Stimulated activated CD8-positive, alpha-beta memory T cell treated with anti-CD3 and anti-CD28 coated beads, Interleukin-7, amount 100 ng/mL, for 48 hours (primary cell): ENCODE results near the gene POU2F1.
"Not testable (repeated sequence)": the region's sequence is repeated elsewhere in the genome, so short reads cannot be mapped to it uniquely, and the experiment has no call there.

Experiments used
- DNase-seq, 2 donors: peaks; one replicate each; pipeline ENCODE4 v3.0.0-alpha.2; 2020; ENCODE audit warnings: low read depth in 1 of 2; ENCODE audit errors: extremely low read depth in 1 of 2

The POU2F1 gene

GRCh38 chr1:167229719-167230385 lies 9.2 kb downstream of the POU2F1 start:
- DNase-seq, result no peak

DNA sequence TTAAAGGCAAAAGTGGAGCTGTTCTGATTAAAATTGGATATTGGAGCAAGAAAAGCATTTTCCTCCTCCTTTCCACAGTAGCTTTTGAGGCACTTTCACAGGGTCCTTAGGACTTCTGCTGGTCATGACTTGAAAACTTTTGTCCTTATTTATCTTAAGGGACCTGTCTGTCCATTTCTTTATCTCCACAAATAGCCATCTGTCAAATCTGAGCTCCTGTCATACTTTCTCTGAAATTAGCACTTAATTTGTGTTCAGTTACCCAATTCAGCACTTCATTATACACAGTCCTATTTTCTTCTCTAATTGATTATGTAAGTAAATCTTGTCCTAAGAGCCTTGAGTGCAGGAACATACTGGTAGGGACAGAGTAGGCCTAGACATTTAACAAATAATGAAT lies 9.8 kb downstream of the POU2F1 start:
- DNase-seq, result no peak

DNA sequence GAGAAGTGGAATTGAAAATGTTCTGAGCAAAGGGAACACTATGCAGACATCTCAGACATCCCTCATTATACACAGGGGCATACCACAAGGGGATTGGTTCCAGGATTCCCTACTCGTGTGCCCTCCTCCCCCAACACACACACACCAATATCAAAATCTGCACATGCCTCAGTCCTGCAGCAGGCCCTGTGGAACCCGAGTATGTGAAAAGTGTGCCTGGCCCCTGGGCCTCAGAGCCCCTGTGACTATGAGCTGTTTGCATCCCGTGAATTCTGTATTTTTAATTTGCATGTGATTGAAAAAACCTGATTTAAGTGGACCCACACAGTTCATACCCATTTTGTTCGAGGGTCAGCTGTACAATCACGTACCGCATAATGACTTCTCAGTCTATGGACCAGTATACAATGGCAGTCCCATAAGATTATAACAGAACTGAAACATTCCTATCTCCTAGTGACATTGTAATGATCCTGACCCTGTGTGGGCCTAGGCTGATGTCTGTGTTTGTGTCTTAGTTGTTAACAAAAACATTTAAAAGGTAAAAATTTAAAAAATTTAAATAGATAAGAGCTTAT lies 11.3 kb downstream of the POU2F1 start:
- DNase-seq, result no peak

- DNase-seq, result no peak
Measured at GRCh38 chr1:167232801-167233200, 12.1 kb downstream of the POU2F1 start.

- DNase-seq, result no peak
Measured at GRCh38 chr1:167233373-167233772, 12.7 kb downstream of the POU2F1 start.

DNA sequence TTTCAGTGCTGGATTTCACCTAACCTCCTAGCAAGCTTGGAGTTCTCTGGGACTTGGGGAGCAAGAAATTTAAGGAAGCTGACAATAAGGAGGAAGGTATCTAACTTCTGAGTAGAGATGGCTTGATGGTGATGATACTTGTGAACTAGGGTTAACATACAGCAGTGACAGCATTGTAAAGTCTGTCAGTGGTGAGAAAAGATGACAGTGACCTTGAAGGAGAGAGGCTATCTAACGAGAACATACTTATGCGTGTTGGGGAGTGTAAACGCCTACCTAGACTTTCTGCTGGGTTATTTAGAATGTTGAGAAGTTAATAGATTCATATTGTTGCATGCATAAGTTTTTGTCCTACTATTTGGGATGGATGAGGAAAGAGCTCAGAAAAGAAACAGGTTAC lies 16.3 kb downstream of the POU2F1 start:
- DNase-seq, result no peak

DNA sequence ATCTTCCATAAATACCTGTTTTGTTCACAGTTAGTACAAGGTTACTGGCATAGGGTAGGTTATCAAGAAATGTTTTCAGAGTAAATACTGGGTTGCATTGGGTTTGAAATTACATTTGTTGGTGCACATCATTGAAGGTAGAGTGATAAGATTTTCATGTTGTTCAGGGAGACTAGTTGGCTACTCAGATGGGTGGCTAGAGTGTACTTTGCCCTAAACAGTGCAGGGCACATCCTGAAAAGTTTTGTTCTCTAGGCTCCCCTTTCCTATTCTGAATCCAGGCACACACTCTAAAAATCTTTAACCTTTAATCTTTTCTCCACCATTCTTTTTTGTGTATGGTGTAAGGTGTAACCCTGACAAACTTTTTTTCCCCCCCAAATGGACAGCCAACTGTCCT lies 18.0 kb downstream of the POU2F1 start:
- DNase-seq, result no peak

DNA sequence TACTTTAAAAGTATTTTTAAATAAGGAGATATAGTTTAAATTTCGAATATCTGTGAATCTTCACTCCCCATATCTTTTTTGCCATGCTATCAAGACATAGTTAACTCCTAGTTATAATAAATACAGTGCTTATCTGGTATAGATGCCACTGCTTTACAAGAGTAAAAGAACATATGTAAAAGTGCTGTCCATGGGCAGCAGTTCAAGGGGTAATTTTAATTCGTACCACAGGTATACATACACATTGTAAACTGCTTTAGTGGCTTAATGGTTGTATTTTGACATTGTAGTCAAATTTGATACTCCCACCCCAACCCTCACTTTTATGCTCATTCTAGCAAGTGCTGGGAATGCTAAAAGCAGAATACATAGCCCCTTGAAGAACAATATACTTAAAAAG lies 18.6 kb downstream of the POU2F1 start:
- DNase-seq, result no peak

DNA sequence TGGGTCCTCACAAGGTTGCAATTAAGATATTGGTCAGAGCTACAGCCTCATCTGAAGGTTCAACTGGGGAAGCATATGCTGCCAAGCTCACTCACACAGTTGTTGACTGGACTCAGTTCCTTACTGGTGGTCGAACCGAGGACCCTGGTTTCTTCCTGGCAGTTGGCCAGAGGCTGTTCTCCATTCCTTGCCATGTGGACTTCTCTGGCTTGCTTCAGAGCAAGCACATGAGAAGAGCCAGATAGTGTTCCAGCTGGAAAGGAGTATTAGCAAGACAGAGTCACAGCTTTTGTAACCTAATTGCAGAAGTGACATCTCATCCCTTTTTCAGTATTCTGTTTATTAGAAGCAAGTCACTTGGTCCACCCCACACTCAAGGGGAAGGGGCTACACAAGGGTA lies 23.6 kb downstream of the POU2F1 start:
- no peak for DNase-seq

GRCh38 chr1:167245168-167245567 lies 24.5 kb downstream of the POU2F1 start:
- DNase-seq, result not testable (repeated sequence)

- DNase-seq, result no peak
Measured at GRCh38 chr1:167246971-167247370, 26.3 kb downstream of the POU2F1 start.

- no peak for DNase-seq
Measured at GRCh38 chr1:167247754-167248153, 27.1 kb downstream of the POU2F1 start.

- DNase-seq, result no peak
Measured at GRCh38 chr1:167248707-167249642, 28.3 kb downstream of the POU2F1 start.

- DNase-seq, result no peak
Measured at GRCh38 chr1:167249702-167250101, 29.0 kb downstream of the POU2F1 start.

GRCh38 chr1:167250482-167250881 lies 29.8 kb downstream of the POU2F1 start:
- no peak for DNase-seq

DNA sequence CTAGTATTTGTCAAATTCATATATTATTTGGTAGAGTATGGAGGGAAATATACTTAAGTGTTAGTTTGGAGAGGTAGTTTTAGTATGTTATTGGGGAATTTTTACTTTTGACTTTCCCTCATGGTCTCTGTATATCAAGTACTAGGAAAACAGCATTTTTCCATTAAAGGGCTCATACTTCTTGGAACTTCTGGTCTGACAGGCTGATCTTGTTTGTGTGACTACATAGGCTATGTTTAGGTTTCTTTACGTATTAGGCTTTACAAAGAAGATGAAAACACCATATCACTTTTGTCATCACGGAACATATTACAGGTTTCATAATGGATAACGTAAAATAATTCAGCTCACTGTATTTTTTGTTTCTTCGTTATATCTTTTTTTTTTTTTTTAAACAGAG lies 30.8 kb downstream of the POU2F1 start:
- DNase-seq, result no peak

DNA sequence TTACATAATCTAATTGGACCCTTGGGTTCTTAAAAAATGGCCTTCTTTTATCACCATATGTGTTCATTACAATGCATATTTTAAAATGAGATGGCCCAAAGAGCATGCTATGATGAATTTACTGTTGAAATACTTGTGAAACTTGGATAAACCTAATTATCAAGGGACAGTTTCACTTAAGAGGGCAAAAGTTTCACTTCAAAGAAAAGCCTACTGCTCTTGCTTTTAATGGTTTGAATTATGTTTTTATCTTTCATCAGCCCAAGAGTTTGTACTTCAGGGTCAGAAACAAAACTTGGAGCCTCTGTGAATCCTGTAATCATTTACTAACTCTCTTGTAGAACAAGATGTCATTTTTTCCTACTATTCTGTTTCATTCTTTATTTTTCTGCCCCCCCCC lies 32.3 kb downstream of the POU2F1 start:
- no peak for DNase-seq

DNA sequence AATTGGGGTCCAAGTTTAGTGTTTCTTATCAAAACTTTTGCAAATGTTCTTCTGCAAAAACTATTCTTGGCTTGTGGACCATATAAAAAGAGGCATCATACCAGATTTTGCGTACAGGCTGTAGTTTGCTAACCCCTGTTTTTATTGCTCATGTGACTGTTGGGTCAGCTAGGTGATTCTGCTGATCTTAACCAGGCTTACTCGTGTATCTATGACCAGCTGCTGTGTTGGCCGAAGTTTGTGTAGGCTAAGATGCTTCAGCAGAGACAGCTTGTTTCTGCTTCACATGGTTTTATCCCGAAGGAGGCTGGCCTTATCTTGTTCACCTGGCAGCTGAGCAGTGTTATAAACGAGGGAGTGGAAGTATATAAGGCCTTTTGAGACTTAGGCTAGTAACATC lies 38.2 kb downstream of the POU2F1 start:
- DNase-seq, result no peak

GRCh38 chr1:167262836-167263235 lies 42.1 kb downstream of the POU2F1 start:
- no peak for DNase-seq

DNA sequence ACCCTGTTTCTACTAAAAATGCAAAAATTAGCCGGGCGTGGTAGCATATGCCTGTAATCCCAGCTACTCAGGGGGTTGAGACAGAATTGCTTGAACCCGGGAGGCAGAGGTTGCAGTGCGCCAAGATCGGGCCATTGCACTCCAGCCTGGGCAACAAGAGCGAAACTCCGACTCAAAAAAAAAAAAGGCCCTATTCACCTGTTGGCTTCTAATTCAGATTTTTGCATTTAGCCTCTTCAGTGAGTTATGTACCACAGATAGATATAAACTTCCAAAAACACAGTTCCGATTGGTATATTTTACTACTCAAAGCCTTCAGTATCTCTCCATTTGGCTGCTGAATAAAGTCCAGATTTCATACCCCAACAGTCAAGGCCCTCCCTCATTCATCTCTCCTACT lies 42.7 kb downstream of the POU2F1 start:
- no peak for DNase-seq

GRCh38 chr1:167263819-167264464 lies 43.3 kb downstream of the POU2F1 start:
- DNase-seq, result no peak
